ENCODE results near the gene CSMD2.

- no peak for TF ChIP-seq CTCF (IDR thresholded peaks at IDR 0.05)
- no peak for TF ChIP-seq POLR2A (IDR thresholded peaks at IDR 0.05)
- no peak for TF ChIP-seq EP300 (IDR thresholded peaks at IDR 0.05; ENCODE audit: low read depth)
These were observed 422.4 kb downstream of the CSMD2 start for GRCh38 chr1:33742663-33743062.

Data from transverse colon (tissue), 3 donors.